Heart left ventricle (tissue), 16 donors: ENCODE measurements around the gene UHRF1. TPM values are rescaled to one million over a fixed set of nuclear protein-coding genes. Genes with fewer than 3 reads are reported as not detected.

ENCODE experiments used
- ATAC-seq, 4 donors: fragments of 200-7000 bp; cut with Tn5 transposase; one replicate each; pipeline ENCODE4 v1.9.1; 2020 to 2022; ENCODE audit warnings: moderate library complexity in 4 of 4, mild to moderate bottlenecking in 3 of 4, moderate number of reproducible peaks in 1 of 4
- DNase-seq, 5 donors: peaks; one replicate each; pipeline ENCODE4 v3.0.0-alpha.2; 2020
- H3K27ac ChIP-seq, 12 donors: fragments of 200-600 bp; sonication (generic) in 4 of 12; one replicate each; pipeline versions ENCODE4 v1.5.0 to v1.8.0; 2016 to 2022; ENCODE audit warnings: mild to moderate bottlenecking in 2 of 12
- H3K27me3 ChIP-seq, 9 donors: fragments of 200-600 bp; sonication (generic) in 2 of 9; one replicate each; pipeline versions ENCODE4 v1.5.1 to v1.8.0; 2016 to 2022; ENCODE audit warnings: mild to moderate bottlenecking in 3 of 9
- H3K36me3 ChIP-seq, 9 donors: fragments of 200-600 bp; sonication (generic) in 2 of 9; one replicate each; pipeline versions ENCODE4 v1.5.0 to v1.8.0; 2018 to 2022; ENCODE audit warnings: mild to moderate bottlenecking in 2 of 9
- H3K4me1 ChIP-seq, 12 donors: fragments of 200-600 bp; sonication (generic) in 4 of 12; one replicate each; pipeline versions ENCODE4 v1.5.0 to v1.8.0; 2016 to 2022; ENCODE audit warnings: mild to moderate bottlenecking in 3 of 12
- H3K4me3 ChIP-seq, 12 donors: fragments of 200-600 bp; sonication (generic) in 4 of 12; one replicate each; pipeline versions ENCODE4 v1.5.0 to v1.8.0; 2017 to 2022; ENCODE audit warnings: mild to moderate bottlenecking in 9 of 12, moderate library complexity in 4 of 12
- H3K9me3 ChIP-seq, 12 donors: fragments of 200-600 bp; sonication (generic) in 4 of 12; one replicate each; pipeline versions ENCODE4 v1.5.0 to v1.8.0; 2016 to 2022; ENCODE audit warnings: mild to moderate bottlenecking in 1 of 12
- POLR2A ChIP-seq, 2 donors: fragments of 450-650 bp; IDR thresholded peaks; one replicate each; pipeline ENCODE4 v1.6.1; 2017; ENCODE audit warnings: antibody characterized with exemption in 2 of 2, mild to moderate bottlenecking in 2 of 2, moderate library complexity in 2 of 2
- WGBS, 4 donors: extraction: QIAGEN DNeasy Blood & Tissue Kit in 2 of 4; methylation state at CpG; one replicate each; pipeline versions ENCODE4 v1.1.5 to v1.1.7; 2013 to 2018; 5-methylcytosine and 5-hydroxymethylcytosine counted together
- intact Hi-C, 10 donors: fragments of 100-400 bp; cut with DNase I; formaldehyde crosslinking; loops; one replicate each; pipeline versions ENCODE4 v1.11.1 to v1.14.2; 2022
- polyA plus RNA-seq, 2 donors: library from polyadenylated mRNA; stranded (reverse); fragments of 200-250 nt; gene quantifications; one replicate each; pipeline ENCODE4 v1.2.3, GENCODE V29; 2013
- total RNA-seq, 9 donors: library from RNA; depleted of rRNA in 2 of 9; stranded (reverse); fragments of >200 nt in 2 of 9; fragmentation: NEBNext Ultra II Directional in 3 of 9; extraction: Animal tissue kit (Norgen Biotek cat#: 25700) in 3 of 9; gene quantifications; one replicate each; pipeline versions ENCODE4 v1.1.0 to v1.2.4, GENCODE V29; 2016 to 2023
- TF ChIP-seq, protein P1 (sequence below), 12 donors: fragments of 200-600 bp; sonication (generic) in 4 of 12; IDR thresholded peaks; one replicate each; pipeline versions ENCODE4 v1.5.0 to v1.8.0; 2018 to 2022; ENCODE audit warnings: antibody characterized with exemption in 12 of 12, mild to moderate bottlenecking in 5 of 12
- donor health status: ischemic (EF 13 %, LVEDD 7.1; RV severe dilation, severe dysfunction).
- donor health status: healthy with polysubstance abuse.
- donor health status: DM: no; HTN: yes; CAD: no.
- donor health status: DM: no; HTN: no; CAD: no.
- donor health status: ischemic (EF 25% LVEDD 6.9; RV normal size, moderate dysfunction).
- donor health status: ischemic (EF 25% LVEDD 5.7; RV mildly dilated, moderate dysfunction).
- donor health status: healthy.
- donor health status: DM: yes; HTN: yes; CAD: no.
- donor health status: ischemic (EF 35%, LVEDD 5.7; RV mildly dilated, moderate dysfunction).
- donor health status: nonischemic (EF 11% LVEDD 7.7; RV severe dilation, severe dysfunction).
- donor health status: DM: yes; HTN: yes; CAD: no.
- donor health status: PGD.
- donor health status: ischemic (EF 29% LVEDD 5.4; RV normal size, mild dysfunction).
- donor health status: nonischemic (EF 23%, LVEDD 6.1; RV moderate dilation, normal function).

The UHRF1 gene
- total and polyA plus RNA-seq, 11 donors: 0.25 to 8.9 (median 0.74) TPM

DNA sequence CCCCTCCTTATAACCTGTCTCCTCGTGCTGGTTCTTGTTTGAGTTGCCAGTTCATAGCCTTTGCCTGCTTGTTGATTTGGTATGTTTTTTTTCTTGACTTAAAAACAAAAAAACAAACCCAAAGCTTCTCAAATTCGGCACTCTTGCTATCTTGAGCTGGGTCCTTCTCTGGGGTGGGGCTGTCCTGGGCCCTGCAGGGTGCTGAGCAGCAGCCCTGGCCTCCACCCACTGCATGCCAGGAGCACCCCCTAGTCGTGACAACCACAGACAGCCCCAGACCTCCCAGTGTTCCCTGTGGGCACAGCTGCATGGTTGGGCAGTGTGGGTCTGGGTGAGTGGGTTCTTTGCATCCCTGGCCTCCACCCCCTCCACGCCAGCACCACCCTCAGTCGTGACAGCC, 87.4 kb downstream of the UHRF1 start:
- no peak overlapping the region for H3K27ac ChIP-seq
- DNase-seq: no peak
- intact Hi-C loops: no loop called here
- ATAC-seq: no peak
- no peak overlapping the region for H3K4me3 ChIP-seq
- H3K27me3 ChIP-seq: no peaks in the 10 kb centered on the region
- peaks cover 0 to 7% (median 0%) of the 10 kb centered on the region in 12 donors for H3K4me1 ChIP-seq
- H3K9me3 ChIP-seq: peaks cover 0 to 19% (median 0%) of the 10 kb centered on the region in 12 donors
- H3K36me3 ChIP-seq: peaks cover 0 to 23% (median 11%) of the 10 kb centered on the region in 9 donors
- TF ChIP-seq, protein P1, sequence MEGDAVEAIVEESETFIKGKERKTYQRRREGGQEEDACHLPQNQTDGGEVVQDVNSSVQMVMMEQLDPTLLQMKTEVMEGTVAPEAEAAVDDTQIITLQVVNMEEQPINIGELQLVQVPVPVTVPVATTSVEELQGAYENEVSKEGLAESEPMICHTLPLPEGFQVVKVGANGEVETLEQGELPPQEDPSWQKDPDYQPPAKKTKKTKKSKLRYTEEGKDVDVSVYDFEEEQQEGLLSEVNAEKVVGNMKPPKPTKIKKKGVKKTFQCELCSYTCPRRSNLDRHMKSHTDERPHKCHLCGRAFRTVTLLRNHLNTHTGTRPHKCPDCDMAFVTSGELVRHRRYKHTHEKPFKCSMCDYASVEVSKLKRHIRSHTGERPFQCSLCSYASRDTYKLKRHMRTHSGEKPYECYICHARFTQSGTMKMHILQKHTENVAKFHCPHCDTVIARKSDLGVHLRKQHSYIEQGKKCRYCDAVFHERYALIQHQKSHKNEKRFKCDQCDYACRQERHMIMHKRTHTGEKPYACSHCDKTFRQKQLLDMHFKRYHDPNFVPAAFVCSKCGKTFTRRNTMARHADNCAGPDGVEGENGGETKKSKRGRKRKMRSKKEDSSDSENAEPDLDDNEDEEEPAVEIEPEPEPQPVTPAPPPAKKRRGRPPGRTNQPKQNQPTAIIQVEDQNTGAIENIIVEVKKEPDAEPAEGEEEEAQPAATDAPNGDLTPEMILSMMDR (IDR thresholded peaks at IDR 0.05): no peak
- TF ChIP-seq POLR2A (IDR thresholded peaks at IDR 0.05): no peak
- 72 to 87% (median 82%) methylated on average over 5 of the region's 5 CpGs for WGBS, 4 donors

DNA sequence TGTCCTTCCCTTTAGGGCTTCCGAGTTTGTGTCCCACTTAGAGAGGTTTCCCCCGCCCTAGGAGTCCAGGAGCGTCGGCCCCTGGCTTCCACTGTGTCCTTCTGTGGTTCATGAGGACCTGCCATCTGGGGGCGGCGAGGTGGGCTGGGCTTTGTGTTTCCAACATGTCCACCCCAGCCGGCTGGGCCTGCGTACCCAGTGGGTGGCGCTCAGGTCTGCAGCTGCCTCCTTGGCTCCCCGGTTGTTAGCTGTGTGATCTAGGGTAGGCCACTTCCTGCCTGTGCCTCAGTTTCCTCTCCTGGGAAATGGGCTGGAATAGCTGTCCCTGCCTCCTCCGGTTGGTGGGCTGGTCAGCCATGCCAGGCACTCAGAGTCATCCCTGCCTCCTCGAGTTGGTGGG, 88.0 kb downstream of the UHRF1 start:
- Histone ChIP-seq H3K4me3 (no peak overlapping the region), H3K4me1 (peaks cover 0 to 2% (median 0%) of the 10 kb centered on the region in 12 donors), H3K9me3 (peaks cover 0 to 13% (median 0%) of the 10 kb centered on the region in 12 donors), H3K27ac (no peak overlapping the region), H3K27me3 (no peaks in the 10 kb centered on the region), H3K36me3 (peaks cover 0 to 23% (median 11%) of the 10 kb centered on the region in 9 donors)
- no peak for DNase-seq
- ATAC-seq: no peak
- intact Hi-C loops: no loop called here
- TF ChIP-seq POLR2A (IDR thresholded peaks at IDR 0.05): no peak
- TF ChIP-seq, protein P1 (IDR thresholded peaks at IDR 0.05): no peak
- 80 to 93% (median 87%) methylated on average over 10 to 12 of the region's 12 CpGs for WGBS, 4 donors

DNA sequence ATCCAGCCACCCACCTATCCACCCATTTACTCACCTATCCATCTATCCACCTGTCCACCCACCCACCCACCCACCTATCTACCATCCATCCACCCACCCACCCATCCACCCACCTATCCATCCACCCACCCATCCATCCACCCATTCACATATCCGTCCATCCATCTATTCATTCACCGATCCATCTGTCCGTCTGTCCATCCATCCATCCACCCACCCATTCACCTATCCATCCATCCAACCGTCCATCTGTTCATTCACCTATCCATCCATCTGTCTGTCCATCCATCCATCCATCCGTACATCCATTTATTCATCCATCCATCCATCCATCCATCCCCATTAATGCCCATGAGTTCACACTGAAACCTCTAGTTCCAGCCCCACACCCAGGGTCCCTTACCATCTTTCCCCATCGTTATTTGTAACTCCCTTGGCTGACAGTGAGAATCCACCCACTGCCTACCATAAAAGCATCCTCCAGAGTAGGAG, 90.9 kb downstream of the UHRF1 start:
- Histone ChIP-seq H3K36me3 (peaks cover 0 to 23% (median 11%) of the 10 kb centered on the region in 9 donors), H3K9me3 (no peaks in the 10 kb centered on the region), H3K4me1 (peaks cover 0 to 2% (median 0%) of the 10 kb centered on the region in 12 donors), H3K27me3 (no peaks in the 10 kb centered on the region), H3K4me3 (no peak overlapping the region), H3K27ac (no peak overlapping the region)
- intact Hi-C loops: no loop called here
- DNase-seq (no peak), ATAC-seq (no peak)
- no peak for TF ChIP-seq POLR2A (IDR thresholded peaks at IDR 0.05)
- TF ChIP-seq, protein P1 (IDR thresholded peaks at IDR 0.05): no peak
- WGBS, 4 donors: 89 to 96% (median 94%) methylated on average over 6 of the region's 6 CpGs

DNA sequence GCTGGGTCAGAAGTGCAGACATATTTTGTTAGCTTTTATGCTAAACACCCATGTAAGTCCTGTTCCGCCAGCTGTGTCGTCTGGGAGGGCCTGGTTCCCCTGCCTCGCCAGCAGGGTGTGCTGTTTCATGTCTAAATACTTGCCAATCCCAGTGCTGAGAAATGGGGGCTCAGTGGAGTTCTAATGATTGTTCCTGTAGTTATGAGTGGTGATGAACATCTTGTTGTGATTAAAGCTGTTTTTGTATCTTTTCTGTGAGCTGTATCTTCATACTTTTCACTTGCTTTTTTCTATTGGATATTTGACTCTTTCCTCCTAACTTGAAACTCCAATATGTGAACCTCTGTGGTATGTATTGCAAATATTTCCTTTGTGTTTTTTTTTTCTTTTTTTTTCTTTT, 92.3 kb downstream of the UHRF1 start:
- H3K36me3 ChIP-seq: peaks cover 0 to 18% (median 4%) of the 10 kb centered on the region in 9 donors
- TF ChIP-seq POLR2A (IDR thresholded peaks at IDR 0.05): no peak
- TF ChIP-seq, protein P1 (IDR thresholded peaks at IDR 0.05): peak; percentile 36 to 64 (median 46)
- WGBS, 4 donors: 71 to 74% (median 73%) methylated on average over 3 of the region's 3 CpGs
- H3K4me3 ChIP-seq: no peak overlapping the region
- H3K9me3 ChIP-seq: no peaks in the 10 kb centered on the region
- peaks cover 0 to 11% (median 0%) of the 10 kb centered on the region in 12 donors for H3K4me1 ChIP-seq
- peak in 1 of 5 donors; percentile 18 for DNase-seq
- no peak for ATAC-seq
- no peak overlapping the region for H3K27ac ChIP-seq
- intact Hi-C loops: no loop called here
- H3K27me3 ChIP-seq: no peaks in the 10 kb centered on the region
